HG03103 (cell line): Measurements from ENCODE around the gene C2orf76.

Source experiments
- ATAC-seq: cut with Tn5 transposase; IDR thresholded peaks from one replicate; pipeline ENCODE4 v1.9.1; 2021; ENCODE audit warnings: low read depth; ENCODE audit not compliant: unreplicated experiment

The C2orf76 gene

DNA sequence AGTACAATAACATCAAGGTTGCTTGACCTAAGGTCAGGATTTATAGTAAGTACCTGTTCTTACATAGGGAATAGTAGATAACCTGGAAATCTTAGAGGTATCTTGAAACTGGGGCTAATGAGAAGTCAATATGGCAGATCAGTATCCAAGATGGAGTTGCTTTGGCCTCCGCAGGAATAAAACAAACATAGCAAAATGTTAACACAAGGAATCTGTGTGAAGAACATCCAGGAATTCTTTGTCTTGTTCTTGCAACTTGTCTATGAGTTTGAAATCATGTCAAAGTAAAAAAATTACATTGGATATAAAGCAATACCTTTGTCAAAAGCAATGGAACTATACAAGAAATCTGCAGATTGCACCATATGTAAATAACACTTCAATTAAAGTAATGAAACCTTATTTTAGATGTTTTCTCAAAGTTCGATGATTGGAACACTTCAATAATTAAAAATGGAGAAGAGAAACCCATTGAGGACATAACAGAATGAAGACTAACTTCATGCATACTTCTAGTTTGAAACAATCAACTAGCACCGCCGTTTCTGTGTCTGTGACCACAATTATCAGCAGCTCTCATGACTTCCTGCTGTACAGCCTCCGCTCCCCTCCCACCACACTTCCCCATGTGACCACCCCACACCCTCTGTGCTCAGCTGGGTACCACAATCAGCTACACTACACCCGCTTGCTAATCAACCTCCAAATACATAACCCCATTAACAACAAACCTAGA, 27.6 kb downstream of the C2orf76 start:
- ATAC-seq = peak; percentile 99

DNA sequence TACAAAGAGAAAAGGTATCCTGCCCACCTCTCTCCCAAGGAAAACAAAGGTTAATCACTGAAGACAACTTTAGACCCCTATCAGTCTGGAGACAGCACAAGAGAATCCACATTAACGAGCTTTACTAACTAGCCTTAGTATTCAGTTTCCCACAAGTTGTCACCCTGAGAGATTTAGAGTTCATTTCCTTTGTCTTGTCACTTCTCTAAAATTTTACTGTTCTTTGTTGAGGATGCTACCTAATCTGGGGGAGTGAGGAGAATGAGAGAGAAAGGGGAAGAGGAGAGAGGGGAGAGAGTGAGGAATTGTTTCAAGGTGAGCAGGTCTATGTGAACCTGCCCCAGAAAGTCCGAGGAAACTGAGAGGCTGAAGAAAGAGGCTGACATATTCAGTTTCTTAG, 28.4 kb downstream of the C2orf76 start:
- ATAC-seq = no peak

DNA sequence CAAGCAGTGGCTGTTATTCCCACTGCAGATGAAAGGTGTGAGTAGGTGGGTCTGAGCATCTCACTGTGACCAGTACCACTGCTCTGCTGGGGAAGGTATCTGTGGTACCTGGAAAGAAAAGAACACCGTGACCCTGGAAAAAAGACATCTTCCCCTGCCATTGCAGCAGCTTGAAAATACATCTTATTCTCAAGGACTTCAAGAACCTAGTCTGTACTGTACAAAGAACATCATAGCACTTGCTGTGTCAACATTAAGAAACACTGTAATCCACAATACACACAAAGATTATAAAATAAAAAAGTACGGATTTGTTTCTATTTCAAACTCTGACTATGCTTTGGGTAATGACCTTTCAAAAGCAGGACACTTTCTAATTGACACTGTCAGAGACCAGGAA, 28.9 kb downstream of the C2orf76 start:
- ATAC-seq = no peak

- ATAC-seq = no peak
These were observed 32.8 kb downstream of the C2orf76 start for GRCh38 chr2:119333833-119334232.

DNA sequence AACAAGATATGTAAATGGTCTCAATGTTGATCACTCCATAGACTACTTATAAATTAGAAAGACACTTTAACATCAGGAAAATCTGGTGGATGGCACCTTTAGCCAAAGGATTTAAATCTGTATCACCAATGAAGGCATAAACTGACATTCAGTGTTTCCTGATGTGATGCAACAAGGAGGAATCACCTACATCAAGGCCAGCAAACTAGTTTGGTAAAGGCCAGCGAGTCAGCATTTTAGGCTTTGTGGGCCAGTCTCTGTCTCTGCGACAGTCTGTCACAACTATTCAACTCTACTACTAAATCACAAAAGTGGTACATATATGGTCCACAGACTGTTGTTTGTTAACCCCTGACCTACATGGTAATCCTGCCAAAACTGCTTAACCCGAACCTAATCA, 33.3 kb downstream of the C2orf76 start:
- no peak for ATAC-seq

- ATAC-seq = no peak
These were observed 33.7 kb downstream of the C2orf76 start for GRCh38 chr2:119332953-119333352.

- no peak for ATAC-seq
These were observed 39.2 kb downstream of the C2orf76 start for GRCh38 chr2:119327431-119327830.

- no peak for ATAC-seq
These were observed 39.7 kb downstream of the C2orf76 start for GRCh38 chr2:119326938-119327337.

DNA sequence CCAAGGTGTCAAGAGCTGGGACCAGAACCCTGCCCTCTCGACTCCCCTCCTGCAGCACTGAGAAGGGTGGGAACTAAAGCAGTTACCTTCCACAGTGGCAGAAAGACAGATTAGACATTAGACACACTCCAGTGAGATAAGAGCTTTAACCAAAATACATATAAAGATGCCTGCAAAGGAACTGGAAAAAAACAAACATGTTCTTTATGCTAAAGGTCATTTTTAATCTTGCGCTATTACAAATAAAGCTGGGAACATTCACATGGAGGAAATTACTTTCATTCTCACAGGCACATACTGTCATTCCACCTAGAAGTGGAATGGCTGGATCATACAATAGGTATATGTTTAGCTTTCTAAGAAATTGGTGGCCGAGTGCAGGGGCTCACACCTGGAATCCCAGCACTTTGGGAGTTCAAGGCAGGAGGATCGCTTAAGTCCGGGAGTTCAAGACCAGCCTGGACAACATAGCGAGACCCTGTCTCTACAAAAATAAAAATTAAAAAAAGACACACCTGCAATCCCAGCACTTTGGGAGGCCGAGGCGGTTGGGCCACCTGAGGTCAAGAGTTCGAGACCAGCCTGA, 41.9 kb downstream of the C2orf76 start:
- ATAC-seq = no peak

- ATAC-seq = no peak
These were observed 43.2 kb downstream of the C2orf76 start for GRCh38 chr2:119323459-119323858.

DNA sequence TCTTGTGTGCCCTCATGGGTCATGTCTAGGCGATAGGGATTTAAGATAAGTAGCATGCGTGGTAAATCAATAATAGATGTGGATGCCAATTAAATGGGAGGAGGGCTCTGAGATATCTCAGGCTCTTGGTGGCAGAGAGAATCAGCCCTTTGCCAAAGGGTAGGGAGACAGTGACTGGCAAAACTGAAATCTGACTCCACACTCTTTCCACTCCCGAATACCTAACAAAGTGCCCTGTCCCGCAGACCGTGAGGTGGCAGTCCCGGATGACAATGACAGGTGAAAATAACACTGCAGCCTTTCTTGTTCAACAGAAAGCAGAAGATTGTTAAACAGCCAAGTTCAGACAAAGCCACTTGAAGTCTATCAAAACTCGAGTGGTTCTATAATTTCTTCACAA, 47.0 kb downstream of the C2orf76 start:
- no peak for ATAC-seq

DNA sequence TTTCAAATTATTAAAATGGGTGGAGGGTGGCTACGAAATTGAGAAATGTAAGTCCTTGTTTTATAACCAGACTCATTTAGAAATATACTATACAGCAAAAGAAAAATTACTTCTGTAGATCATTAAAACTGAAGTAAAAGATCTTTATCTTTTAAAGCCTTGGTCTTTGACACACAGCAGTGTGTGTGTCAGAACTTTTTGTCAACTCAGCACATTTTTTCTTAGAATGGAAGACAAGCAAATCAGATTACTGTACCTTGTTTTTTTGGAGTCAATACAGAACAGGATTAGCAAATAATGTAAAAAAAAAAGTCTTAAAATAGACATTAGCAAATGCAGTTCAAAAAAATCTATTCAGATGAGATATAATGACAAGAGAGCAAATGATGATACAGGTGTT, 49.1 kb downstream of the C2orf76 start:
- no peak for ATAC-seq

GRCh38 chr2:119316066-119316465, 50.6 kb downstream of the C2orf76 start:
- ATAC-seq = no peak

GRCh38 chr2:119315241-119315925, 51.3 kb downstream of the C2orf76 start:
- no peak for ATAC-seq

DNA sequence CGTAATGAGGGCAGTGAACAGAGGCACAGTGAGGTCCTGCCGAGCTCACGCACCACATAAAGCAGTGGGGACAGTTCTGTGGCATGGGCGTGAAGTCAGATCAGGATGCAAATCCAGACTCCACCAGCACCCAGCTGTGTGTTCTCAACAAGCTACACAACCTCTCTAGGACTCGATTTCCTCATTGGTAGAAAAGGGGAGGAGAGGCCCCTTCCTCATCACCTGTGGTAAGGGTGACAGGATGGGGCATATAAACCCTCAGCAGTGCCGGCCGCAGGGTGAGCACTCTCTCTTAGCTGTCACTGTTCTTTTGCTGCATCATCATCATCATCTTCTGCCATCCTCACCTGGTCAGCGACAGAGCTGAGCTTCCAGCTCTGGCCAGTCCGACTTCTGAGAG, 54.8 kb downstream of the C2orf76 start:
- ATAC-seq = no peak

GRCh38 chr2:119311371-119311770, 55.3 kb downstream of the C2orf76 start:
- no peak for ATAC-seq

DNA sequence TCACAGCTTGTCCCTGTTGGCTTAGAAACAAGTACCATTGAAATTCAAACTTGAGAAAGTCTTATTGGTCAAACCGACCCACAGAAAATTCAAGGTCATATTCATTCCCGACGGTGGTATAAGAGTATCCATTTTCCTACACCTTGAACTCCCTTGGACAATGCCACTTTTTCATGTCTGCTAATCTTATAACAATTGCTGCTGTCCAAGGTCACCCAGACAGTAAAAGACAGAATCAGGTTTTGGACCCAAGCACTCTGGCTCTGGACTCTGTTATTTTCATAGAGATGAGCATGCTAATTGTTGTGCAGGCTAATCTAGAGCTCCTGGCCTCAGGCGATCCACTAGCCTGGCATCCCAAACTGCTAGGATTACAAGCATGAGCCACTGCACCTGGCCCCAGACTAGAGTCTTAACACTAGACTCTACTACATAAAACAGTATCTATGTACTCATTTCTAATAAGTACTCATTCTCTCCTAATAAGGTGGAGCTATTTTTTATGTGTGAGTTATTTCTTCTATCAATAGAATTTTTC, 57.8 kb downstream of the C2orf76 start:
- ATAC-seq = no peak

GRCh38 chr2:119307419-119308140, 59.1 kb downstream of the C2orf76 start:
- no peak for ATAC-seq

DNA sequence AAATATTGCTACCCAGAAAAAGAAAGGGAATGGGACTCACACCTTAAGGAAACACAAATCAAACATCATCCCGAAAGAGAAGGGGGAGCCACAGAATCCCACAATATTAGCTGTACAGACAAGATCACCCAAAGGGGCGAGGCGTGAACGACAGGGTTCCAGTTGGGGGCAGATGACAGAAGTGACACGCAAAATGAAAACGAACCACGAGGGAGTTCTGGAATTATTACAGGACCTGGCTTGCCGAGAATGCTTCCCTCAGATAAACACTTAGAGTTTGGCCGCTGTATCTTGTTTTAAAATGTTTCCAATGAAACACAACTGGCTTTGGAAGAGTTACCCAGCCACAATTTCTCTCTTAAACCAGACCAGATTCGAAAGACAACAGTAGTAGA, 60.4 kb downstream of the C2orf76 start:
- ATAC-seq = no peak

DNA sequence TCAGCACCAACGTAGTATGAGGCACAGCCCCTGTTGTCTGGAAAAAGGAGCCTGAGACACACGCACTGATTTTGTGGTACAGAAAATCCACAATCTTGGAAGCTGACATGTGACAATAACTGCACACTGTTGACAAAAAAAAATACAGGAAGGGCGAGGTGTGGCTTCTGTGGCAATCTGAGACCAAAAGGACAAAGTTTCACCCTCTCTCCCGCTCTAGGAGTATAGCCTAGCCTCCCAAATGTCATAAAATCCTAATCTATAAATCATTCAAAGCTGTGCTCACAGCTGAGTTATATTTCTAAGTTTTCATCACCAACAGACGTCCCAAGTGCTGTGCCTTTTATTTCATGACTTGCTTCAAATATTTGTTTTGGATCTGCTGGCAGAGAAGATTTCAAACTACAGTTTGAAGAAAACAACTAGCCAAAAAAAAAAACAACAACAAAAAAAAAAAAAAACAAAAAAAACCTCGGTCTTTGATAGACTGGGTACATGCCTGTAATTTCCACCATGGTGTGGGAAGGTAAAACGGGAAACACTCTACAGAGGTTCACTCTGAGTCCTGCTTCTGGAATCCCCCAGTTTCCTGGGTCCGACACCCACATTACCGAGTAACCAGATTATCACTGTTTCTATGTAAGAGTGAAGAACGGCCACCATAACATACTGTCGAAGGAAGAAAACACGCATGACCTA, 61.0 kb downstream of the C2orf76 start:
- ATAC-seq = no peak
